NT2/D1 (cell line): ENCODE results near the gene GAS7.

Experiments
- SUZ12 ChIP-seq: IDR thresholded peaks from 2 replicates; pipeline ENCODE4 v1.6.1; 2011; ENCODE audit not compliant: insufficient read length, insufficient read depth; ENCODE audit errors: extremely low read depth
- YY1 ChIP-seq: IDR thresholded peaks from 2 replicates; pipeline ENCODE4 v1.6.1; 2011; ENCODE audit not compliant: insufficient read length, insufficient read depth
- ZNF274 ChIP-seq: IDR thresholded peaks from 2 replicates; pipeline ENCODE4 v1.6.1; 2011; ENCODE audit warnings: mild to moderate bottlenecking, low read depth, low read length

DNA sequence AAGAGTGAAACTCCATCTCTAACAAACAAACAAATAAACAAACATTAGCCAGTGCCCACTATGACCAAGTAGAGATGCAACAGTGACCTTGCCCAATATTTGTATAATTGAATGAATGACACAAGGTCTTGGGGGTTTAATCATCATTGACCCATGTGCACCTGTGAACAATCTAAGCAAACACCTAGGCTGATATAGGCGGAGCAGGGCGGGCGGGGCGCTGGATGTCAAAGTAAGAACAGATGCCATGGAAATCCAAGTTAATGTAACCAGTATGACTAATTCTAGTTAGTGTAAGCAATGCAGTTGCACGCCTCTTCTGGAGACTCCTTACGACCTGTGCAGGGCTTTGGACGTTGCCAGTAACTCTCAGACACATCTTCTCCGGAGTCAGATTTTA lies 310.9 kb downstream of the GAS7 start:
- no peak for TF ChIP-seq ZNF274
- no peak for TF ChIP-seq YY1
- no peak for TF ChIP-seq SUZ12
